ENCODE results near the gene SSU72. TPM values are rescaled to one million over a fixed set of nuclear protein-coding genes. Genes with fewer than 3 reads are reported as not detected.

The SSU72 gene
- total and polyA plus RNA-seq, 2 donors (not counting 3 experiments of a cell fraction or from before 2014, with no cell fraction given) = 85.9 to 129 TPM

GRCh38 chr1:1511533-1512285 is 63.0 kb downstream of the SSU72 start, which contains the start of gene ATAD3A:
TSS of gene ATAD3A (plus strand) at chr1:1512162. CDS start at chr1:1512269, 107 bp downstream.
- BruUV-seq (replicated peaks) = no TSS peak
- H3K36me3 ChIP-seq (ENCODE audit: control insufficient read depth in 2 of 2, extremely low read depth in 1 of 2, insufficient read depth in 2 of 2, low read length in 2 of 2) = no peaks in the 10 kb centered on the region
- dilution Hi-C loops (cut with MboI; ENCODE audit: extremely low pct_ligation_motif_present, low sequenced_read_pairs) (no loop called here), intact Hi-C loops (cut with micrococcal nuclease) (loop anchor here (2.0 to 5.0 kb wide), 2 partner anchors 63 to 106 kb away; partner anchors contain the start of genes MIB2 and SSU72)
- peak within 1 kb of the TSS; percentile 33 to 69 (median 61) for H3K4me3 ChIP-seq (replicated peaks in 1 of 3; ENCODE audit: insufficient read depth in 1 of 3, low read depth in 1 of 3, low read length in 3 of 3)
- DNase-seq (ENCODE audit: low read depth, low spot score) (peak; percentile 99), FAIRE-seq (peak; percentile 93)
- no peaks in the 10 kb centered on the region for H3K9me1 ChIP-seq (replicated peaks; ENCODE audit: control insufficient read depth, extremely low read depth, insufficient read depth, low read length)
- peak within 1 kb of the TSS; percentile 96 for H3K27ac ChIP-seq (ENCODE audit: insufficient read depth, low read depth, low read length)
- ChIA-PET CTCF (no interaction called here), POLR2A (interaction anchor here (0.6 to 0.9 kb wide), 2 partner anchors 9 to 111 kb away, joined by 3 to 4 read pairs; no protein-coding TSS in a partner anchor)
- H3K4me2 ChIP-seq (ENCODE audit: insufficient read depth, low read length) = peak within 1 kb of the TSS; percentile 86
- H3K9ac ChIP-seq (replicated peaks; ENCODE audit: extremely low read depth, insufficient read depth, low read length) = peak within 1 kb of the TSS; percentile 98
- no peak for TF ChIP-seq FOS (IDR thresholded peaks at IDR 0.05; ENCODE audit: borderline replicate concordance, insufficient read depth, low read length)
- no peak for TF ChIP-seq JUN (IDR thresholded peaks at IDR 0.05; ENCODE audit: borderline replicate concordance, insufficient read depth, insufficient read length, low read depth)
- TF ChIP-seq EZH2 (IDR thresholded peaks at IDR 0.05; ENCODE audit: borderline replicate concordance, low read depth, low read length, severe bottlenecking) = no peak
- TF ChIP-seq POLR2AphosphoS5 (IDR thresholded peaks at IDR 0.05; ENCODE audit: insufficient read depth, low read depth, low read length) = peak; percentile 79
- TF ChIP-seq MAX (IDR thresholded peaks at IDR 0.05; ENCODE audit: insufficient read depth, insufficient read length) = no peak
- peak in 1 of 2 donors; percentile 0 for TF ChIP-seq CTCF (IDR thresholded peaks at IDR 0.05; ENCODE audit: extremely low read depth in 1 of 2, insufficient read depth in 1 of 2, low read depth in 1 of 2, low read length in 2 of 2)
- TF ChIP-seq POLR2A (IDR thresholded peaks at IDR 0.05; ENCODE audit: low read depth, low read length) = peak; percentile 84
- peak; percentile 13 for TF ChIP-seq MYC (IDR thresholded peaks at IDR 0.05; ENCODE audit: low read depth, low read length)
- no peak for TF ChIP-seq GATA2 (IDR thresholded peaks at IDR 0.05; ENCODE audit: insufficient read depth, insufficient read length, low read depth, low read length)
- peak within 1 kb of the TSS; percentile 91 for H2AFZ ChIP-seq (ENCODE audit: low read depth, low read length)
- H3K4me1 ChIP-seq (ENCODE audit: control insufficient read depth, extremely low read depth, insufficient read depth, low read length) = peaks cover 4% of the 10 kb centered on the region
- no peaks in the 10 kb centered on the region for H3K9me3 ChIP-seq (replicated peaks; ENCODE audit: control insufficient read depth, insufficient read depth, low read length)
- peaks cover 21% of the 10 kb centered on the region for H3K79me2 ChIP-seq (ENCODE audit: control insufficient read depth, insufficient read depth, low read length)
- no peaks in the 10 kb centered on the region for H4K20me1 ChIP-seq (replicated peaks; ENCODE audit: control insufficient read depth, extremely low read depth, insufficient read depth, low read length)
- no peaks in the 10 kb centered on the region for H3K27me3 ChIP-seq (ENCODE audit: control insufficient read depth in 2 of 2, insufficient read depth in 2 of 2, low read length in 2 of 2)
